GM19463 (cell line): ENCODE results near the gene CDC37L1.

ENCODE experiments used
- ATAC-seq: cut with Tn5 transposase; IDR thresholded peaks from one replicate; pipeline ENCODE4 v1.9.1; 2021; ENCODE audit warnings: mild to moderate bottlenecking, moderate library complexity; ENCODE audit not compliant: unreplicated experiment

CDC37L1 gene

GRCh38 chr9:4667681-4668080 is 11.7 kb upstream of the CDC37L1 start:
- no peak for ATAC-seq

- ATAC-seq: no peak
These were observed 10.8 kb upstream of the CDC37L1 start for GRCh38 chr9:4668604-4669003.

GRCh38 chr9:4669890-4670289 is 9.5 kb upstream of the CDC37L1 start:
- no peak for ATAC-seq

GRCh38 chr9:4670591-4670990 is 8.8 kb upstream of the CDC37L1 start:
- no peak for ATAC-seq

GRCh38 chr9:4671737-4672136 is 7.6 kb upstream of the CDC37L1 start:
- ATAC-seq: no peak

GRCh38 chr9:4674783-4675182 is 4.6 kb upstream of the CDC37L1 start:
- ATAC-seq: no peak

GRCh38 chr9:4677392-4677791 is 2.0 kb upstream of the CDC37L1 start:
- ATAC-seq: no peak

- ATAC-seq: peak; percentile 5
These were observed 596 bp upstream of the CDC37L1 start for GRCh38 chr9:4678679-4679267.

GRCh38 chr9:4680173-4680525 is 780 bp downstream of the CDC37L1 start:
- ATAC-seq: no peak

GRCh38 chr9:4680750-4681149 is 1.4 kb downstream of the CDC37L1 start:
- no peak for ATAC-seq

- ATAC-seq: no peak
These were observed 5.5 kb downstream of the CDC37L1 start for GRCh38 chr9:4684820-4685219.

GRCh38 chr9:4686112-4686511 is 6.7 kb downstream of the CDC37L1 start:
- no peak for ATAC-seq

GRCh38 chr9:4686584-4686983 is 7.2 kb downstream of the CDC37L1 start:
- ATAC-seq: no peak

GRCh38 chr9:4689021-4689420 is 9.7 kb downstream of the CDC37L1 start:
- ATAC-seq: no peak

- ATAC-seq: peak; percentile 78
These were observed 10.3 kb downstream of the CDC37L1 start for GRCh38 chr9:4689687-4690104.

- peak; percentile 65 for ATAC-seq
These were observed 10.8 kb downstream of the CDC37L1 start for GRCh38 chr9:4690144-4690543.

GRCh38 chr9:4691795-4692194 is 12.4 kb downstream of the CDC37L1 start:
- no peak for ATAC-seq

- ATAC-seq: no peak
These were observed 20.7 kb downstream of the CDC37L1 start for GRCh38 chr9:4700091-4700490.

GRCh38 chr9:4700932-4701331 is 21.6 kb downstream of the CDC37L1 start:
- ATAC-seq: no peak

- ATAC-seq: no peak
These were observed 22.2 kb downstream of the CDC37L1 start for GRCh38 chr9:4701526-4701925.

- no peak for ATAC-seq
These were observed 24.8 kb downstream of the CDC37L1 start for GRCh38 chr9:4704129-4704528.

- ATAC-seq: no peak
These were observed 26.7 kb downstream of the CDC37L1 start for GRCh38 chr9:4706021-4706420.

- ATAC-seq: no peak
These were observed 27.7 kb downstream of the CDC37L1 start for GRCh38 chr9:4706971-4707622.
